ENCODE measurements around the gene DEAF1. TPM values are rescaled to one million over a fixed set of nuclear protein-coding genes. Genes with fewer than 3 reads are reported as not detected.

DEAF1 gene
- polyA plus RNA-seq, 1 donor (not counting 4 experiments of a cell fraction or from before 2014, with no cell fraction given), result 8.1 TPM

DNA sequence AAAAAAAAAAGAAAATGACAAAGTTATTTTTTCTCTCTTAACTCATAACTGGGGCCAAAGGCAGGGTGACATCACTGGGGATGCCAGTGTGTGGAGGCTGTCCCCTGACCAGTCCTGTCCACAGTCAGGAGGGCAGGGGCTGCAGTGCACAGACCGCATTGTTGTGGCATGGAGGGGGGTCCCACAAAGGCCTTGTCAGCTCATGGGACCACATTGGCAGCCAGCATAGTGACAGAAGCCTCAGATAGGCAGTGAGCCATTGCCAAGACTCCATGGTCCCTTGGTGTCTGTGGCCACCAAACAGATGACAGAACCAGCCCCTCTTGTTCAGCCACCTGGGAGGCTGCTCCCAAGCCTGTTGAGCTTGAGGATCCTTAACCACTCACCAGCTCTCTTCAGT is 4.7 kb upstream of the DEAF1 start:
- H4K20me1 ChIP-seq (ENCODE audit: control insufficient read depth, extremely low read depth, insufficient read depth, low read length), result no peaks in the 10 kb centered on the region
- H3K36me3 ChIP-seq (ENCODE audit: control insufficient read depth in 2 of 2, extremely low read depth in 1 of 2, insufficient read depth in 2 of 2, low read length in 2 of 2), result peaks cover 9 to 26% of the 10 kb centered on the region in 2 experiments
- peaks cover 26% of the 10 kb centered on the region for H3K4me1 ChIP-seq (ENCODE audit: control insufficient read depth, extremely low read depth, insufficient read depth, low read length)
- H3K79me2 ChIP-seq (ENCODE audit: control insufficient read depth, insufficient read depth, low read length), result peaks cover 25% of the 10 kb centered on the region
- TF ChIP-seq EZH2 (IDR thresholded peaks at IDR 0.05; ENCODE audit: low read length), result no peak
- TF ChIP-seq, protein P1, sequence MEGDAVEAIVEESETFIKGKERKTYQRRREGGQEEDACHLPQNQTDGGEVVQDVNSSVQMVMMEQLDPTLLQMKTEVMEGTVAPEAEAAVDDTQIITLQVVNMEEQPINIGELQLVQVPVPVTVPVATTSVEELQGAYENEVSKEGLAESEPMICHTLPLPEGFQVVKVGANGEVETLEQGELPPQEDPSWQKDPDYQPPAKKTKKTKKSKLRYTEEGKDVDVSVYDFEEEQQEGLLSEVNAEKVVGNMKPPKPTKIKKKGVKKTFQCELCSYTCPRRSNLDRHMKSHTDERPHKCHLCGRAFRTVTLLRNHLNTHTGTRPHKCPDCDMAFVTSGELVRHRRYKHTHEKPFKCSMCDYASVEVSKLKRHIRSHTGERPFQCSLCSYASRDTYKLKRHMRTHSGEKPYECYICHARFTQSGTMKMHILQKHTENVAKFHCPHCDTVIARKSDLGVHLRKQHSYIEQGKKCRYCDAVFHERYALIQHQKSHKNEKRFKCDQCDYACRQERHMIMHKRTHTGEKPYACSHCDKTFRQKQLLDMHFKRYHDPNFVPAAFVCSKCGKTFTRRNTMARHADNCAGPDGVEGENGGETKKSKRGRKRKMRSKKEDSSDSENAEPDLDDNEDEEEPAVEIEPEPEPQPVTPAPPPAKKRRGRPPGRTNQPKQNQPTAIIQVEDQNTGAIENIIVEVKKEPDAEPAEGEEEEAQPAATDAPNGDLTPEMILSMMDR (optimal IDR thresholded peaks at IDR 0.05 in 1 of 3, IDR thresholded peaks at IDR 0.05 in 1 of 3, conservative IDR thresholded peaks at IDR 0.05 in 1 of 3; ENCODE audit: extremely low read depth in 1 of 3, insufficient read depth in 2 of 3, low read length in 3 of 3), result no peak
- no peaks in the 10 kb centered on the region for H3K27me3 ChIP-seq (ENCODE audit: control insufficient read depth, extremely low read depth, insufficient read depth, low read length)
- no peaks in the 10 kb centered on the region for H3K9me1 ChIP-seq (ENCODE audit: control insufficient read depth, extremely low read depth, insufficient read depth, low read length)
- H3K9ac ChIP-seq (ENCODE audit: control insufficient read depth, extremely low read depth, insufficient read depth, low read length), result no peak overlapping the region
- H3K4me3 ChIP-seq (ENCODE audit: control insufficient read depth in 2 of 3, extremely low read depth in 1 of 3, insufficient read depth in 2 of 3, low read depth in 1 of 3, low read length in 3 of 3), result no peak overlapping the region
- dilution Hi-C loops (cut with MboI; ENCODE audit: extremely low pct_ligation_motif_present, low sequenced_read_pairs), result no loop called here
- no peak overlapping the region for H3K27ac ChIP-seq (ENCODE audit: control insufficient read depth, insufficient read depth, low read length)
- H3K9me3 ChIP-seq (ENCODE audit: control insufficient read depth, low read depth, low read length), result no peaks in the 10 kb centered on the region
- H3K4me2 ChIP-seq (ENCODE audit: control insufficient read depth, extremely low read depth, insufficient read depth, low read depth, low read length), result no peak overlapping the region
- no peak overlapping the region for H2AFZ ChIP-seq (ENCODE audit: control insufficient read depth, low read length)
- DNase-seq (ENCODE audit: low read depth, low spot score), result no peak
- no peak for FAIRE-seq

DNA sequence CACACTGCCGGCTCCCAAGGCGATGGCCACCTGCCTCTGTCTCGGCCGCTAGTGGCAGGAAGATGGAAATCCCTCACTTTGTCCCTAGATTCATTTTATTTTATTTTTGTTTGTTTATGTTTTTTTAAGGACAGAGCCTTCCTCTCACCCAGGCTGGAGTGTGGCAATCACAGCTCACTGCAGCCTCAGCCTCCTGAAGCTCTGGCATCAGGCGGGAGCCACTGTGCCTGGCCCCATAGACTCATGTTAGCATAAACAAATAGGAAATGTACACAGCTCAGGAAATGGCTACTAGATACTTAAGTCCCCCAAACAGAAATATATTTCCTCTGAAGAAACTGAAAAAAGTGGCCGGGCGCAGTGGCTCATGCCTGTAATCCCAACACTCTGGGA is 4.1 kb upstream of the DEAF1 start:
- DNase-seq (ENCODE audit: low read depth, low spot score), result no peak
- no peaks in the 10 kb centered on the region for H4K20me1 ChIP-seq (ENCODE audit: control insufficient read depth, extremely low read depth, insufficient read depth, low read length)
- H3K9ac ChIP-seq (ENCODE audit: control insufficient read depth, extremely low read depth, insufficient read depth, low read length), result no peak overlapping the region
- H3K79me2 ChIP-seq (ENCODE audit: control insufficient read depth, insufficient read depth, low read length), result peaks cover 26% of the 10 kb centered on the region
- no peaks in the 10 kb centered on the region for H3K9me1 ChIP-seq (ENCODE audit: control insufficient read depth, extremely low read depth, insufficient read depth, low read length)
- FAIRE-seq, result no peak
- dilution Hi-C loops (cut with MboI; ENCODE audit: extremely low pct_ligation_motif_present, low sequenced_read_pairs), result no loop called here
- H3K27ac ChIP-seq (ENCODE audit: control insufficient read depth, insufficient read depth, low read length), result no peak overlapping the region
- H3K4me3 ChIP-seq (ENCODE audit: control insufficient read depth in 2 of 3, extremely low read depth in 1 of 3, insufficient read depth in 2 of 3, low read depth in 1 of 3, low read length in 3 of 3), result no peak overlapping the region
- peaks cover 27% of the 10 kb centered on the region for H3K4me1 ChIP-seq (ENCODE audit: control insufficient read depth, extremely low read depth, insufficient read depth, low read length)
- H2AFZ ChIP-seq (ENCODE audit: control insufficient read depth, low read length), result no peak overlapping the region
- no peaks in the 10 kb centered on the region for H3K27me3 ChIP-seq (ENCODE audit: control insufficient read depth, extremely low read depth, insufficient read depth, low read length)
- peaks cover 9 to 26% of the 10 kb centered on the region in 2 experiments for H3K36me3 ChIP-seq (ENCODE audit: control insufficient read depth in 2 of 2, extremely low read depth in 1 of 2, insufficient read depth in 2 of 2, low read length in 2 of 2)
- no peaks in the 10 kb centered on the region for H3K9me3 ChIP-seq (ENCODE audit: control insufficient read depth, low read depth, low read length)
- TF ChIP-seq, protein P1 (optimal IDR thresholded peaks at IDR 0.05 in 1 of 3, IDR thresholded peaks at IDR 0.05 in 1 of 3, conservative IDR thresholded peaks at IDR 0.05 in 1 of 3; ENCODE audit: extremely low read depth in 1 of 3, insufficient read depth in 2 of 3, low read length in 3 of 3), result no peak
- TF ChIP-seq EZH2 (IDR thresholded peaks at IDR 0.05; ENCODE audit: low read length), result no peak
- H3K4me2 ChIP-seq (ENCODE audit: control insufficient read depth, extremely low read depth, insufficient read depth, low read depth, low read length), result no peak overlapping the region

Data from keratinocyte (primary cell).